WTC11 (cell line): ENCODE results near the gene ANO3. TPM values are rescaled to one million over a fixed set of nuclear protein-coding genes. Genes with fewer than 3 reads are reported as not detected.

Experiments used
- ATAC-seq: fragments of 200-7000 bp; cut with Tn5 transposase; 2 replicates; pipeline ENCODE4 v1.10.0; 2021; ENCODE audit warnings: mild to moderate bottlenecking, moderate library complexity
- CTCF ChIA-PET: fragments of 300-600 bp; sonication (Branson Sonifier 250); formaldehyde crosslinking; loops from one replicate; lab custom pipeline; 2021; ENCODE audit warnings: antibody characterized with exemption; lab: Charles Lee
- POLR2A ChIA-PET: fragments of 350-600 bp; sonication (Branson Sonifier 250); formaldehyde crosslinking; loops from one replicate; lab custom pipeline; 2021; ENCODE audit warnings: antibody characterized with exemption; lab: Charles Lee
- DNase-seq: peaks from one replicate; pipeline ENCODE4 v3.0.0; 2021; ENCODE audit warnings: low spot score
- H3K27ac Mint-ChIP-seq: 2 replicates; pipeline ENCODE4 v1.8.0; 2021; ENCODE audit warnings: mixed read lengths
- H3K27me3 Mint-ChIP-seq: 2 replicates; pipeline ENCODE4 v1.8.0; 2021; ENCODE audit warnings: low read depth, mild to moderate bottlenecking, moderate library complexity, mixed read lengths
- H3K36me3 Mint-ChIP-seq: 2 replicates; pipeline ENCODE4 v1.8.0; 2021; ENCODE audit warnings: mixed read lengths
- H3K4me1 Mint-ChIP-seq: 2 replicates; pipeline ENCODE4 v1.8.0; 2022; ENCODE audit warnings: mixed read lengths
- H3K4me3 Mint-ChIP-seq: 2 replicates; pipeline ENCODE4 v1.8.0; 2021; ENCODE audit warnings: mild to moderate bottlenecking, moderate library complexity, mixed read lengths
- H3K9me3 Mint-ChIP-seq: 2 replicates; pipeline ENCODE4 v1.8.0; 2021; ENCODE audit warnings: mixed read lengths
- CBFB ChIP-seq: sonication (generic); formaldehyde crosslinking; IDR thresholded peaks from 2 replicates; pipeline ENCODE4 v1.8.1; 2022; ENCODE audit warnings: mild to moderate bottlenecking, low read depth, missing genetic modification reagents
- CDX4 ChIP-seq: fragments of 250-450 bp; sonication (Bioruptor Pico); IDR thresholded peaks from 2 replicates; pipeline ENCODE4 v1.9.0; 2021; ENCODE audit warnings: moderate library complexity, mild to moderate bottlenecking, inconsistent platforms, borderline replicate concordance
- EMX1 ChIP-seq: fragments of 250-450 bp; sonication (Bioruptor Pico); IDR thresholded peaks from 2 replicates; pipeline ENCODE4 v1.8.0; 2021; ENCODE audit warnings: mild to moderate bottlenecking
- ESRRA ChIP-seq: sonication (generic); formaldehyde crosslinking; IDR thresholded peaks from 2 replicates; pipeline ENCODE4 v1.8.1; 2022; ENCODE audit warnings: mild to moderate bottlenecking, missing genetic modification reagents, borderline replicate concordance
- JUN ChIP-seq: sonication (generic); formaldehyde crosslinking; IDR thresholded peaks from 2 replicates; pipeline ENCODE4 v1.8.0; 2023; ENCODE audit warnings: mild to moderate bottlenecking, missing genetic modification reagents
- NFE2L1 ChIP-seq: sonication (generic); formaldehyde crosslinking; IDR thresholded peaks from 2 replicates; pipeline ENCODE4 v1.8.1; 2023; ENCODE audit warnings: missing genetic modification reagents
- SMAD3 ChIP-seq: sonication (generic); formaldehyde crosslinking; IDR thresholded peaks from 2 replicates; pipeline ENCODE4 v1.8.0; 2022; ENCODE audit warnings: missing genetic modification reagents, mild to moderate bottlenecking, borderline replicate concordance
- USF2 ChIP-seq: sonication (generic); formaldehyde crosslinking; IDR thresholded peaks from 2 replicates; pipeline ENCODE4 v1.8.1; 2023; ENCODE audit warnings: mild to moderate bottlenecking, missing genetic modification reagents, moderate library complexity
- ZMAT4 ChIP-seq: fragments of 250-450 bp; sonication (Bioruptor Pico); IDR thresholded peaks from 2 replicates; pipeline ENCODE4 v1.9.0; 2021; ENCODE audit warnings: mild to moderate bottlenecking
- ZNF121 ChIP-seq: sonication (generic); formaldehyde crosslinking; IDR thresholded peaks from 2 replicates; pipeline ENCODE4 v1.8.0; 2023; ENCODE audit warnings: missing genetic modification reagents
- ZNF138 ChIP-seq: sonication (generic); formaldehyde crosslinking; conservative IDR thresholded peaks from 2 replicates; pipeline ENCODE4 v1.8.1; 2022; ENCODE audit warnings: mild to moderate bottlenecking, moderate library complexity, missing genetic modification reagents
- ZNF281 ChIP-seq: sonication (generic); formaldehyde crosslinking; IDR thresholded peaks from 2 replicates; pipeline ENCODE4 v1.8.0; 2023; ENCODE audit warnings: mild to moderate bottlenecking, missing genetic modification reagents
- ZNF396 ChIP-seq: fragments of 250-450 bp; sonication (Bioruptor Pico); IDR thresholded peaks from 2 replicates; pipeline ENCODE4 v1.8.0; 2021; ENCODE audit warnings: mild to moderate bottlenecking, moderate library complexity, borderline replicate concordance
- ZNF512 ChIP-seq: sonication (generic); formaldehyde crosslinking; IDR thresholded peaks from 2 replicates; pipeline ENCODE4 v1.8.1; 2022; ENCODE audit warnings: missing genetic modification reagents, borderline replicate concordance
- total RNA-seq: library from RNA; stranded (reverse); gene quantifications from 3 replicates; pipeline ENCODE4 v1.2.3, GENCODE V29; 2021
- TF ChIP-seq, protein P1 (sequence below): sonication (generic); formaldehyde crosslinking; IDR thresholded peaks from 2 replicates; pipeline ENCODE4 v1.8.1; 2023; ENCODE audit warnings: mild to moderate bottlenecking, missing genetic modification reagents
- TF ChIP-seq, protein P2 (sequence below): sonication (generic); formaldehyde crosslinking; IDR thresholded peaks from 2 replicates; pipeline ENCODE4 v1.8.1; 2022; ENCODE audit warnings: low read depth, missing genetic modification reagents, borderline replicate concordance

The ANO3 gene
- total RNA-seq, 1 experiment from 2014 or later: 0.11 TPM

GRCh38 chr11:26483108-26483507 lies 151.2 kb downstream of the ANO3 start:
- peaks cover 30% of the 10 kb centered on the region for H3K36me3 Mint-ChIP-seq
- ChIA-PET CTCF (no interaction called here), POLR2A (no interaction called here)
- no peak overlapping the region for H3K27ac Mint-ChIP-seq
- H3K4me1 Mint-ChIP-seq: no peaks in the 10 kb centered on the region
- peaks cover 4% of the 10 kb centered on the region; the same call in 1 of the 2 replicates for H3K27me3 Mint-ChIP-seq
- peaks cover 39% of the 10 kb centered on the region for H3K9me3 Mint-ChIP-seq
- no peak overlapping the region for H3K4me3 Mint-ChIP-seq
- TF ChIP-seq, protein P1, sequence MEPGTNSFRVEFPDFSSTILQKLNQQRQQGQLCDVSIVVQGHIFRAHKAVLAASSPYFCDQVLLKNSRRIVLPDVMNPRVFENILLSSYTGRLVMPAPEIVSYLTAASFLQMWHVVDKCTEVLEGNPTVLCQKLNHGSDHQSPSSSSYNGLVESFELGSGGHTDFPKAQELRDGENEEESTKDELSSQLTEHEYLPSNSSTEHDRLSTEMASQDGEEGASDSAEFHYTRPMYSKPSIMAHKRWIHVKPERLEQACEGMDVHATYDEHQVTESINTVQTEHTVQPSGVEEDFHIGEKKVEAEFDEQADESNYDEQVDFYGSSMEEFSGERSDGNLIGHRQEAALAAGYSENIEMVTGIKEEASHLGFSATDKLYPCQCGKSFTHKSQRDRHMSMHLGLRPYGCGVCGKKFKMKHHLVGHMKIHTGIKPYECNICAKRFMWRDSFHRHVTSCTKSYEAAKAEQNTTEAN (CRISPR knock-in tag): no peak
- no peak for TF ChIP-seq ESRRA (CRISPR knock-in tag)
- TF ChIP-seq SMAD3 (CRISPR knock-in tag): no peak
- no peak for TF ChIP-seq CDX4 (CRISPR knock-in tag)
- no peak for TF ChIP-seq ZNF281 (CRISPR knock-in tag)
- TF ChIP-seq, protein P2, sequence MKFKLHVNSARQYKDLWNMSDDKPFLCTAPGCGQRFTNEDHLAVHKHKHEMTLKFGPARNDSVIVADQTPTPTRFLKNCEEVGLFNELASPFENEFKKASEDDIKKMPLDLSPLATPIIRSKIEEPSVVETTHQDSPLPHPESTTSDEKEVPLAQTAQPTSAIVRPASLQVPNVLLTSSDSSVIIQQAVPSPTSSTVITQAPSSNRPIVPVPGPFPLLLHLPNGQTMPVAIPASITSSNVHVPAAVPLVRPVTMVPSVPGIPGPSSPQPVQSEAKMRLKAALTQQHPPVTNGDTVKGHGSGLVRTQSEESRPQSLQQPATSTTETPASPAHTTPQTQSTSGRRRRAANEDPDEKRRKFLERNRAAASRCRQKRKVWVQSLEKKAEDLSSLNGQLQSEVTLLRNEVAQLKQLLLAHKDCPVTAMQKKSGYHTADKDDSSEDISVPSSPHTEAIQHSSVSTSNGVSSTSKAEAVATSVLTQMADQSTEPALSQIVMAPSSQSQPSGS (CRISPR knock-in tag): no peak
- DNase-seq: no peak
- no peak for ATAC-seq

DNA sequence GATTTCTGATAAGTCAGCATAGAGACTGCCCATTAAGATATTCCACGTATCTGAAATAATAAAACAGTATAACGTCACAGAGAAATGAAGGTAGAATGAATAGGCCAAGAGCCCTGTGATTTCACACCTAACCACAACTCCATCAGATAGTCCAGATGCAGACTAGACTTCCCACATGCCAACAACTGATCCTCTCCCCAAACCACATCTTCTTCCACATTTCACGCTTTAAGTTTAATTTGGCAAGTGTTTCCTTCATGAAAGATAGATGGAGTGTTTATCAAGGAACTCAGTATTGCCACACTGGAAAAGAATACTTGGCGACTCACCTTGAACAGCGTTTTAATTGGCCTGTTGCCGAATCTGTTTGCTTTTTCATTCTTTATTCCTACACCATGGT lies 158.6 kb downstream of the ANO3 start:
- H3K4me3 Mint-ChIP-seq: no peak overlapping the region
- peaks cover 22% of the 10 kb centered on the region for H3K36me3 Mint-ChIP-seq
- ATAC-seq (no peak), DNase-seq (no peak)
- 0 out of 2 replicates have a peak, but pooled peaks cover under 1% of the 10 kb centered on the region for H3K27me3 Mint-ChIP-seq
- ChIA-PET CTCF (no interaction called here), POLR2A (no interaction called here)
- H3K9me3 Mint-ChIP-seq: peaks cover 37% of the 10 kb centered on the region
- no peaks in the 10 kb centered on the region for H3K4me1 Mint-ChIP-seq
- no peak overlapping the region for H3K27ac Mint-ChIP-seq
- TF ChIP-seq ZNF512 (CRISPR knock-in tag) (no peak), JUN (CRISPR knock-in tag) (no peak), USF2 (CRISPR knock-in tag) (no peak), CBFB (no peak), ZNF396 (CRISPR knock-in tag) (no peak), ZNF121 (no peak), NFE2L1 (CRISPR knock-in tag) (no peak), EMX1 (CRISPR knock-in tag) (no peak), CDX4 (CRISPR knock-in tag) (no peak), ZMAT4 (CRISPR knock-in tag) (no peak), ZNF138 (no peak)
- TF ChIP-seq, protein P1 (CRISPR knock-in tag): no peak
